NB4 (cell line): ENCODE results near the gene SGCD.

Experiments used
- MAX ChIP-seq: IDR thresholded peaks from 2 replicates; pipeline ENCODE4 v1.6.1; 2011; ENCODE audit warnings: low read depth, low read length
- MYC ChIP-seq: IDR thresholded peaks from 2 replicates; pipeline ENCODE4 v1.6.1; 2011; ENCODE audit warnings: low read depth, low read length
- POLR2A ChIP-seq: IDR thresholded peaks from 2 replicates; pipeline ENCODE4 v1.6.1; 2011; ENCODE audit warnings: mild to moderate bottlenecking; ENCODE audit not compliant: insufficient read length; ENCODE audit errors: extremely low read depth
- TF ChIP-seq, protein P1 (sequence below): IDR thresholded peaks from one replicate; pipeline ENCODE4 v1.5.1; 2012; ENCODE audit warnings: low read depth, low read length

- TF ChIP-seq, protein P1, sequence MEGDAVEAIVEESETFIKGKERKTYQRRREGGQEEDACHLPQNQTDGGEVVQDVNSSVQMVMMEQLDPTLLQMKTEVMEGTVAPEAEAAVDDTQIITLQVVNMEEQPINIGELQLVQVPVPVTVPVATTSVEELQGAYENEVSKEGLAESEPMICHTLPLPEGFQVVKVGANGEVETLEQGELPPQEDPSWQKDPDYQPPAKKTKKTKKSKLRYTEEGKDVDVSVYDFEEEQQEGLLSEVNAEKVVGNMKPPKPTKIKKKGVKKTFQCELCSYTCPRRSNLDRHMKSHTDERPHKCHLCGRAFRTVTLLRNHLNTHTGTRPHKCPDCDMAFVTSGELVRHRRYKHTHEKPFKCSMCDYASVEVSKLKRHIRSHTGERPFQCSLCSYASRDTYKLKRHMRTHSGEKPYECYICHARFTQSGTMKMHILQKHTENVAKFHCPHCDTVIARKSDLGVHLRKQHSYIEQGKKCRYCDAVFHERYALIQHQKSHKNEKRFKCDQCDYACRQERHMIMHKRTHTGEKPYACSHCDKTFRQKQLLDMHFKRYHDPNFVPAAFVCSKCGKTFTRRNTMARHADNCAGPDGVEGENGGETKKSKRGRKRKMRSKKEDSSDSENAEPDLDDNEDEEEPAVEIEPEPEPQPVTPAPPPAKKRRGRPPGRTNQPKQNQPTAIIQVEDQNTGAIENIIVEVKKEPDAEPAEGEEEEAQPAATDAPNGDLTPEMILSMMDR: no peak
- TF ChIP-seq POLR2A (no peak), MYC (no peak), MAX (no peak)
These were observed 262.4 kb downstream of the SGCD start for GRCh38 chr5:156589104-156589945.
